Activated CD8-positive, alpha-beta memory T cell treated with anti-CD3 and anti-CD28 coated beads for 36 hours (primary cell): ENCODE results near the gene MPC1. TPM values are rescaled to one million over a fixed set of nuclear protein-coding genes. Genes with fewer than 3 reads are reported as not detected.
"Not testable (repeated sequence)": the region's sequence is repeated elsewhere in the genome, so short reads cannot be mapped to it uniquely, and the experiment has no call there.

Experiments used
- CTCF ChIA-PET: fragments of 350-600 bp; sonication (Branson Sonifier 250); formaldehyde crosslinking; loops from one replicate; lab custom pipeline; 2021; ENCODE audit warnings: antibody characterized with exemption; lab: Charles Lee
- POLR2A ChIA-PET: fragments of 350-600 bp; sonication (Branson Sonifier 250); formaldehyde crosslinking; loops from one replicate; lab custom pipeline; 2021; ENCODE audit warnings: antibody characterized with exemption; lab: Charles Lee
- total RNA-seq, 2 experiments: library from RNA; stranded (reverse); gene quantifications; one replicate each; pipeline ENCODE4 v1.2.3, GENCODE V29; 2021

MPC1 gene
- total RNA-seq, 2 experiments from 2014 or later, result 31.1 to 32.8 TPM

DNA sequence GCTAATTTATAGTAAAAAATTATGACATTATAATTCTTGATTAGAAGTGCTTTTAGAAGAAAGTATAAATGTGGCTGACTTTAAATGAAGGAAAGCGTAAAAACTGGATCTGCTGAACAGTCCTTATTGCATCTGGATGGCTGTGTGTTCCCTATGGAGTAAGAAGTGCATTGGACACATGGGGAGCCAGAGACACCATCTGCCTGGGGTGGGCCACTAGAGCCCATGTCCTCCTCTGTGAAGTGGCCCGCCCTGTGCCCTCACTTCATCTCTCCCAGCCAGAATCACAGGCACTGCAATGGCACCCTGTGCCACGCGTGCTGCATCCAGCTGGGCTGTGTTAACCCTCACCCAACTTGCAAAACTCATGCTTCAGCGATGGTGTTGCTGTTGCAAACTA lies 27.2 kb downstream of the MPC1 start:
- CTCF ChIA-PET, result no interaction called here
- POLR2A ChIA-PET, result interaction anchor here (0.6 kb wide), 1 partner anchor 14 kb away, joined by 4 read pairs; no protein-coding TSS in a partner anchor

DNA sequence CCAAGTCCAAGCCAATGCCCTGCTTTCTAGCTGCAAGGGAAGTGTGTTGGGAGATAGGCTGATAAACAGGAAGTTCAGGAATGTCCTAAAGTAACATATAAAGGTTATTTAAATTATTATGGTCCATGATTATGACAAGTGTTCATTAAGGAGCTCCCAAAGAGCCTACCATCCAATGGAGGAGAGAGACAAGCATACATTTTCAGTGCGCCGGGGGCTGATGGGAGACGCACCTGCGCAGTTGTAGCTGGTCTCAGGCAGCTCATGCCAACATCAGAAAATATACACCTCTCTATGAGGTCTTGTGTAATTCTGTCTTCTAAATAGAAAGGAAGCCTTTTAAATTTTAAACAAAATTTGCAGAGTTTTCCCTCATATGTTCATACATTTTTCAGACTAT lies 27.8 kb downstream of the MPC1 start:
- ChIA-PET POLR2A (interaction anchor here (0.6 kb wide), 1 partner anchor 13 kb away, joined by 4 read pairs; no protein-coding TSS in a partner anchor), CTCF (interaction anchor here (1.2 kb wide), 1 partner anchor 43 kb away, joined by 4 read pairs; no protein-coding TSS in a partner anchor)

DNA sequence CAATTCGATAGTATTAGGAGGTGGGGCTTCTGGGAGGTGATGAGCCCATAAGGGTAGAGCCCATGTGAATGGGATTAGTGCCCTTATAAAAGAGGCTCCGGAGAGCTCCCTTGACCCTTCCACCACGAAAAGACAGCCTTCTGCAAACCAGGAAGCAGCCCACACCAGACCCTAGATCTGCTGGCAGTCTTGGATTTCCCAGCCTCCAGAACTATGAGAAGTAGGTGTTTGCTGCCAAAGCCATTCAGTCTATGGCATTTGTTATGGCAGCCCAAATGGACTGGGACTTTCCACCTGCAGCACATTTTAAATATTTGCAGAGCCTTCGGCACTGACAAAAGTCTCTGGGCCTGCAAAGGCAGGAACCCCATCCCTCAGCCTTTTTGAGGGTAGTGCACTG lies 28.6 kb downstream of the MPC1 start:
- ChIA-PET POLR2A (no interaction called here), CTCF (interaction anchor here (0.6 to 1.2 kb wide), 2 partner anchors 44 to 555 kb away, joined by 3 to 4 read pairs; no protein-coding TSS in a partner anchor)

DNA sequence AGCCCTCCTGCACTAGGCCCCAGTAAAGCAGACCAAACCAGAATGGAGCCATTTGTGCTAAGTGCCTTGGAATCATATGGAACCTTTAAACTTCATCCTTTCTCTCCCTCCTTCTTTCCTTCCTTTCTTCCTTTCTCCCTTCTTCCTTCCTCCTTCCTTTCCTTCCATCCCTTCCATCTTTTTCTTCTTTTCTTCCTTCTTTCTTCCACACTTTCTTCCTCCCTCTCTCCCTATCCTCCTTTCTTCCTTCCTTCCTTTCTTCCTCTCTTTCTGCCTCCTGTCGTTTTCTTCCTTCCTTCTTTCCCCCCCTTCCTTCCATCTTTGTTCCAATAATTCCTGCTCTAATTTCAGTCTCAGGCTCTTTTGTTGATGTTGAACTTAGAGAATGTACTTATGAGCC lies 29.2 kb downstream of the MPC1 start:
- ChIA-PET POLR2A (no interaction called here), CTCF (interaction anchor here (0.6 kb wide), 1 partner anchor 556 kb away, joined by 3 read pairs; no protein-coding TSS in a partner anchor)

DNA sequence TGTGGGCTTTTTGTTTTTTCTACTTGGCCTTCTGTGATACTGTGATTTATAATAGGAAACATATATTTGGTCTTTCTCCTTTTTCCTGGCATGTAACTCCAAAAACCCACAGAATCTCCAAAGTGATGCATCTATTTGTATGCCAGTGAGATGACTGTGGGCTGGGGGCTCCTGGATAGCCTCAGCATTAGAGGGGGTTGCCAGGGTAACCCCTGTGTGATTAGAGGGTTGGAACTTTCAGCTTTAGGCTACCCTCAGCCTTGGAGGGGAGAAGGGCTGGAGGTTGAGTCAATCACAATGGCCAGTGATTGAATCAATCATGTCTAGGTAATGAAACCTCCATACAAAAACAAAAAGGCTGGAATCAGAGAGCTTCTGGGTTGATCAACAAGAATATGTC lies 29.8 kb downstream of the MPC1 start:
- POLR2A ChIA-PET, result interaction anchor here (0.5 kb wide), 1 partner anchor 12 kb away, joined by 4 read pairs; no protein-coding TSS in a partner anchor
- CTCF ChIA-PET, result no interaction called here

DNA sequence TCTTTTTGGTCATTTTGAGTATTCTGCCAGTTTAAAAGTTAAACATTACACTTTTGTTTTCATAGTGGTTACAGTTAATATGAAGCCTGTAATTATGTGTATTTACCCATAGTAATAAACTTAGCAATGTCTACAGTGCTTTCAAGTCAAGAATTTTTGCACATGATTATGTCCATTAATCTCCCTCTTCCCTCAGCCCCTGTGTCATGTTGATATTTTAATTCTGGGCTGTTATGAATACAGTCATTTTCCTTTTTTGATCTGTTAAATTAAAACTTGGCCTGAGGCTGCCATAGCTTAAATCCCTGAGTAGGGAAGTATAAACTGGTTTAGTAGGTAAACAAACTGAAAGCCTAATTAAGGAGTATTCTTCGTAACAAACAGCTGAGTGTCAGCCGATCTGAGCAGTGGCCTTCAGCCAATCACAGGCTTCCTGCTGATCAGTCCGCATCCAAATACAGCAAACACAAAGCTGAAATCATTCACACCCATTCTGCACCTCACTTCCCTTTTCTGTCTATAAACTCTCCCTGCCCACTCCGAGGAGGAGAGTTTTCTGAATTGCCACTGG lies 30.9 kb downstream of the MPC1 start:
- ChIA-PET POLR2A (no interaction called here), CTCF (no interaction called here)

DNA sequence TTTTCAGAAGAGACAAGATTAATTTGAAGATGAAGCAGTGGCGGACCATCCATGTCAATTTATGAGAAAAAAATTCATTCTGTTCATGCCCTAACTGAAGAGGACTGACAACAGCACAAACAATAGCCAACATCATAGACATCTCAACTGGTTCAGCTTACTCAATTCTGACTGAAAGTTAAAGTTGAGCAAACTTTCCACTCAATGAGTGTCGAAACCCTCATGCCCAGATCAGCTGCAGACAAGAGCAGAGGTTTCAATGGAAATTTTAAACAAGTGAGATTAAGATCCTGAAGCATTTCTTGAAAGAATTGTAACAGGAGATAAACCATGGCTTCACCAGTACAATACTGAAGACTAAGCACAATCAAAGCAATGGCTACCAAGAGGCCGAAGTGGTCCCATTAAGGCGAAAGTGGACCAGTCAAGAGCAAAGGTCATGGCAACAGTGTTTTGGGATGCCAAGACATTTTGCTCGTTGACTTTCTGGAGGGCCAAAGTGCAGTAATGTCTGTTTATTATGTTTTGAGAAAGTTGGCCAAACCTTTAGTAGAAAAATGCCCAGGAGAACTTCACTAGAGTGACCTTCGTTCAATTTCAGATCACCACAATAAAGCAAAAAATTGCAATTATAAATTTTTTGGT lies 34.3 kb downstream of the MPC1 start:
- POLR2A ChIA-PET, result no interaction called here
- CTCF ChIA-PET, result interaction anchor here (1.7 kb wide), 1 partner anchor 22 kb away, joined by 4 read pairs; no protein-coding TSS in a partner anchor

DNA sequence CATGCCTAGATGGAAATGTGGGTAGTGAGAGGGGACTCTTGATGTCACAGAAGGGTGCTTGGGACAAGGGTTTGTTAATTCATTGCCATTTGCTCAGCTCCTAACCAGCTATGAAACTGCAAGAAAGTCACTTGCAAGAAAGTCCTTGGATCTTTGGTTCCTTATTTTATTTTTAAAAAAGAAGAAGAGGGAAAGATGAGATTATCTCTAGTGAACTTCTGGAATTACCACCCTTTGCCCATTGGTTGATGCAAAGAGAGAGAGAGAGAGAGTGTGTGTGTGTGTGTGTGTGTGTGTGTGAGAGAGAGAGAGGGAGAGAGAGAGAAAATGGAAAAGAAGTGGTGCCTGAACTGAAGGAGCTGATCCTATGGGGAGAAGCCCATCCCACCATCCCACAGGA lies 35.8 kb downstream of the MPC1 start:
- ChIA-PET CTCF (interaction anchor here (1.3 to 1.7 kb wide), 2 partner anchors 21 to 34 kb away, joined by 4 to 5 read pairs; no protein-coding TSS in a partner anchor), POLR2A (no interaction called here)

DNA sequence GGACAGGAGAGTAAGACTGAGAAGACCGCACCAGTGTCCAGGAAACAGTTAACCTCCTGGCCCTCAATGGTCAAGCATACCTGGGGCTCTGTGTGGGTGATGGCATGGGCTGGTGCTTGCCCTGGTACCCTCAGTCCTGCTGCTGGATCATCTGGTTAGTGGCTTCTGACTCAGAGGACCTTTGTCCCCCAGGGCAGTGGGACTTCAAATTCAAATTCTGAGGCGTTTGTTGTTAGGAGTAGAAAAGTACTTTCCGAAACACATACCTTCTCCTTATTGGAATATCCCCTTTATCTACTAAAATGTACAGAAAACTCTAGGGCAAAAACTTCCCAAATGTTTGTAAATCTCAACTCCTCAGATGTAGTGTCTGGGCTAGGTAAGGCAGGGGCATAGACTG lies 36.3 kb downstream of the MPC1 start:
- POLR2A ChIA-PET, result no interaction called here
- CTCF ChIA-PET, result interaction anchor here (1.3 kb wide), 1 partner anchor 35 kb away, joined by 5 read pairs; no protein-coding TSS in a partner anchor

DNA sequence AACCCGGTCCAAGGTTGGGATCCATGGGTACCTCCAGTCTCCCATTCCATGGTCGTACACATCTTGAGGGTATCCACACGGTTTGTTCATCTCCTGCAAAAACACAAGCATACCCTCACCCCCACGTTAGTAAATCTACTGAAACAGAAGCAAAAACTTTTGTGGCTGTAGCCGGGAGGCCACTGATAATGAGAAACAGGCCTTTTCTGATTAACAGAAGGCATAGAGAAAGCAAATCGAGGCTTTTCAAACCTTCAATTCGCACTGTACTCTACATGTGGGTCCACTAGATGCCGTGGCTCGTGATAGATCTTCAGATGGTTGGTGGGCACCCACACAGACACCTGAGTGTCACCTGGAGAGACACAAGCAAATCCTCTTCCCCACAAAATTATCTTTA lies 37.1 kb downstream of the MPC1 start:
- CTCF ChIA-PET, POLR2A ChIA-PET: not testable (repeated sequence)

DNA sequence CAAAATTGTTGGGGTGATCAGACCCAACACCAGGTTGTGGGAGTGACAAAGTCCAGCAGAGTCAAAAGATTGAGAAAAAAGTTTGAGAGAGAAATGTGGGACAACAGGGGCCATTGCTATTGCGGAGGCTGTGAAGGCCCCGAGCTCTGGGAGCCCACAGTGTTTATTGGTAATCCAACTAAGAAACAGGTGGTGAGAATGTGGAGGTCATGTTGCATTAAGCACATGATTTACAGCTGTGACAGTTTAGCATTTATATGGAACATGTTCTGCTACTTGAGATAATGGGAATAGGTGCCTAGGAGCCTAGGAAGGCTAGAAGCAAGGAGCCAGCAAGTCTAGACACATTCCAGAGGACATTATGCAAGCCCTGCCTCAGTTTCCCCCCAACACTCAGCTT lies 37.8 kb downstream of the MPC1 start:
- POLR2A ChIA-PET, result not testable (repeated sequence)

DNA sequence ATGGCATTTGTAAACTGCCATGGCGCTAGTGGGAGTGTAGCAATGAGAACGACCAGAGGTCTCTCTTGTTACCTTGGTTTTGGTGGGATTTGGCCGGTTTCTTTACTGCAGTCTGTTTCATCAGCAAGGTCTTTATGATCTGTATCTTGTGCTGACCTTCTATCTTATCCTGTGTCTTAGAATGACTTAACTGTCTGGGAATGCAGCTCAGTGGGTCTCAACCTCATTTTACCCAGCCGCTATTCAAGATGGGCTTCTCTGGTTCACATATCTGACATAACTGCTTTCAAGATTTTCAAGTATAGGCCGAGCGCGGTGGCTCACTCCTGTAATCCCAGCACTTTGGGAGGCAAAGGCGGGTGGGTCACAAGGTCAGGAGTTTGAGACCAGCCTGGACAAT lies 38.5 kb downstream of the MPC1 start:
- ChIA-PET CTCF (no interaction called here), POLR2A (no interaction called here)

More for the DNA sequence above, 37.8 kb downstream of the MPC1 start:
- CTCF ChIA-PET, result not testable (repeated sequence)

DNA sequence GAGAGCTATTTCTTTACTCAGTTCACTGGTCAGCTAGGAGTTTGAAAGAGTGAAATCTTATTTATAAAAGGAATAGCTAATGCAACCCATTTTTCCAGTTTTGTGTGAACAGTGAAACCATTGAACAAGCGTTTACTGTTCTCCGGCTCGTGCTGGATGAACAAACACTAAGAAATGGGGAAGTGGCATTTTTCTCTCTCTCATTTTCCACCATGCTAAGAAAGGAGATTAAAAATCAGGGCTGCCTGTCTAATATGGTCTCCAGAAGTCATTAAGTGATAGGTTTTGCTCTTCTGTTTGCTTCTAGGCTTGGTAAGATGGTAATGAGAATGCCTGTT lies 39.6 kb downstream of the MPC1 start:
- ChIA-PET POLR2A (no interaction called here), CTCF (interaction anchor here (1.3 to 2.0 kb wide), 2 partner anchors 29 to 39 kb away, joined by 4 to 7 read pairs; no protein-coding TSS in a partner anchor)

DNA sequence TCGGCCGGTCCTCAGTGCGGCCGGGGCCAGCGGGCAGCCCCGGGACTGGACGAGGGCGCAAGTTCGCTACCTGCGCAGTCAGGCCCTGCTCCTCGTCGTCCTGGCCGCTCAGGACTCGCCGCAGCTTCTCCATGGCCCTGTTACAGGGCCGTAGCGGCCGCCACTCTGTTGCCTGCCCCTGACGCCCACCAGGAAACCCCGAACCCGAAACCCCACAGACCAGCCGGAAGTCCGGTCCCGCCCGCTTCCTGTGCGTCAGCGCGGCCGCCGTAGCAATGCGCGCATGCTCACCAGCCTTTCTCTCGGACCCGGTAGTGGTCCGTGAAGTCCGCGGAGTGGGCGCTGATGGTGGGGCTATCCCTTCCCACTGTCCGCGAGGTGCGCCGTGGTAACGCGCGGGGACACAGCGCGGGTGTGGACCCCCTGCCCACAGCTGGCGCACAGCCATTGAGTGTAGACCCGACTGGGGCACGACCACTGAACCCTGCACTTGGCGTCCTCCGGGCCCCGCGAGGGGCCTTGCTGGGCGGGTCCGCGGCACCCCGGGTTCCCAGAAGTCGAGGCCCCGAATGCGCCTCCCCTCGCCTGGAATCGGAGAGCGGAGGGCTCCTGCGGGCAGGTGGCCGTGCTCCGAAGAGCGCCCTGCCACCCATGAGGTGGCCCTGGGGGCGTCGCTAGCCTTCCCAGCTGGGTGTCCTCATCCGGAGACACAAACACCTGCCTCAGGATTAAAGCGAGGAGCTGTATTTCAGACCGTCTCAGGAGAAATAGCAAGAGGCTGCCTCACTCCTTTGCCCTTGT lies 40.2 kb downstream of the MPC1 start, which contains the start of gene SFT2D1:
TSS of gene SFT2D1 (minus strand) at position 197 of the 801 bp plus-strand sequence. CDS start at position 133, 64 bp downstream.
- ChIA-PET CTCF (interaction anchor here (1.1 to 2.0 kb wide), 3 partner anchors 9 to 39 kb away, joined by 3 to 7 read pairs (median 4); no protein-coding TSS in a partner anchor), POLR2A (interaction anchor here (1.0 kb wide), 1 partner anchor 39 kb away, joined by 4 read pairs; no protein-coding TSS in a partner anchor)

DNA sequence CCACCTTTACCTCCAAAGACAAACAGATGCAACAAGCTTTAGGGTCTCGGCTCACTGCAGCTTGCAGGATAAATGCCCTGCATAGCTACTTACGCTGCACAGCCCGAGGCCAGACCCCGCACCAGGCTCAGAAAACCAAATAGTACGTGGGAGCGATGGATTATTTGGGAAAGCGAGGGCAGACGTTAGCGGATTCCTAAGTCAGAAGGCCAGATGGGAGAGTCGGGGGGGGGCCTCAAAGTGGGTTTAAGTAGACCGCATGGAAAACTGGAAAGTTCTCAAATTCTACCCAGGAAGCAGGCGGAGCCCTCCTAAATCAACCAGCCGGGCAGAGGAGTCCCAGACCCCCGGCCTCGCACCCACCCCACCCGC lies 40.8 kb downstream of the MPC1 start:
- ChIA-PET CTCF (interaction anchor here (1.1 to 2.0 kb wide), 3 partner anchors 8 to 40 kb away, joined by 3 to 7 read pairs (median 4); no protein-coding TSS in a partner anchor), POLR2A (interaction anchor here (0.7 to 1.0 kb wide), 3 partner anchors 13 to 288 kb away, joined by 4 read pairs; no protein-coding TSS in a partner anchor)

DNA sequence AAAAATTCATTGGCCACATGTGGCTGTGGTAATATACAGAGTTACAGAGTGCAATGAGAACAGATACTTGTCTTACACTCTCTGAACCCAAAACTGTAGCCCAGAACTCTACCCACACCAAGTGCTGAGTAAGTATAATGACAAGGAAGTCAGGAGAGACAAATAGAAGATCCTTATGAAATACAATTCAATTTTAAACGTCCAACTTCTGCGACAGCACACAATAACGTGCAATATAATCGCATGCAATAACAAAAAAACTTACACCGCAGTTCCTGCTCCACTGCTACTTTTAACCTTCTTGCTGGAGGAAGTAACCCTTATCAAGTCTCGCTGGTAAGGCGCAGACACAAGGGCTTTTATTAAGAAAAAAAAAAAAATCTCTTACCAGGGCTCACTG lies 41.3 kb downstream of the MPC1 start:
- ChIA-PET CTCF (interaction anchor here (0.7 to 2.0 kb wide), 3 partner anchors 8 to 40 kb away, joined by 3 to 7 read pairs (median 3); no protein-coding TSS in a partner anchor), POLR2A (interaction anchor here (0.7 to 1.0 kb wide), 5 partner anchors 11 to 288 kb away, joined by 4 read pairs; no protein-coding TSS in a partner anchor)

DNA sequence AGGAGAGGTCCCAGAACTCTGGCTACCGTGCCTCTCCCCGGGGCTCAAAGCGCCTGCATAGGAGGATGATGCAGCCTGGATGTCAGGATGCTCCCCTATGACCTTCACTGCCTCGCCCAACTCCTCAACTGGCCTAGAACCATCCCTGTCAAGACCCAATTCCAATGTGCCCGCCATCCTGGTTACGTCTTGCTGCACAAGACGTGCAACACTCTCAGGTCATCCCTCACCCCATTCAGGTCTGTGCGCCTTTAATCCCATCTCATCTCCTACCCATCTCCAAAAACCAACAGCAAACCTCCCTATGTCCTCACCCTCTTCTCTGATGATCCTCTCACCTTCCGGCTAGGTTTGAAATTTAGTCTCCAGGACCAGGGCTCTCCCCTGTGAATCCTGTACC lies 43.9 kb downstream of the MPC1 start:
- CTCF ChIA-PET, result no interaction called here
- POLR2A ChIA-PET, result no interaction called here

DNA sequence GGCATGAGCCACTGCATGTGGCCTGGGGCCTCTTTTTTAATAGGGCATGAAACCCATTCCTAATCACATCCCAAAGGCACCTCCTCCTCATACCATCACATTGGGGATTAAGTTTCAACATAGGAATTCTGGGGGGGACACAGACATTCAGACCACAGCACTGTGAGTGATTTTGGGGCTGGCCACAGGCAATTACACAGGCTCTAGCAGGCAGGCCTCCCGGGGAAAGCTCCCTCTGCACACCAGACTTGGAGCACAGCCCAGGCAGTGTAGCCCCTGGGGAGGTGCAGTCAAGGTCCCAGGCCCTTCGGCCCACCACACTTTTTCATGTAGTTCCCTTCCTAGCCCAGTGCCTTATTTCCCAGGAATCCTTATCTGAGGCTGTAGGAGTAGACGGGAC lies 45.9 kb downstream of the MPC1 start:
- CTCF ChIA-PET, result interaction anchor here (2.0 kb wide), 1 partner anchor 23 kb away, joined by 7 read pairs; no protein-coding TSS in a partner anchor
- POLR2A ChIA-PET, result no interaction called here
